Measurements from ENCODE around the gene METTL2A.
"Not testable (repeated sequence)": the region's sequence is repeated elsewhere in the genome, so short reads cannot be mapped to it uniquely, and the experiment has no call there.

Gene METTL2A, protein sequence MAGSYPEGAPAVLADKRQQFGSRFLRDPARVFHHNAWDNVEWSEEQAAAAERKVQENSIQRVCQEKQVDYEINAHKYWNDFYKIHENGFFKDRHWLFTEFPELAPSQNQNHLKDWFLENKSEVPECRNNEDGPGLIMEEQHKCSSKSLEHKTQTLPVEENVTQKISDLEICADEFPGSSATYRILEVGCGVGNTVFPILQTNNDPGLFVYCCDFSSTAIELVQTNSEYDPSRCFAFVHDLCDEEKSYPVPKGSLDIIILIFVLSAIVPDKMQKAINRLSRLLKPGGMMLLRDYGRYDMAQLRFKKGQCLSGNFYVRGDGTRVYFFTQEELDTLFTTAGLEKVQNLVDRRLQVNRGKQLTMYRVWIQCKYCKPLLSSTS

DNA sequence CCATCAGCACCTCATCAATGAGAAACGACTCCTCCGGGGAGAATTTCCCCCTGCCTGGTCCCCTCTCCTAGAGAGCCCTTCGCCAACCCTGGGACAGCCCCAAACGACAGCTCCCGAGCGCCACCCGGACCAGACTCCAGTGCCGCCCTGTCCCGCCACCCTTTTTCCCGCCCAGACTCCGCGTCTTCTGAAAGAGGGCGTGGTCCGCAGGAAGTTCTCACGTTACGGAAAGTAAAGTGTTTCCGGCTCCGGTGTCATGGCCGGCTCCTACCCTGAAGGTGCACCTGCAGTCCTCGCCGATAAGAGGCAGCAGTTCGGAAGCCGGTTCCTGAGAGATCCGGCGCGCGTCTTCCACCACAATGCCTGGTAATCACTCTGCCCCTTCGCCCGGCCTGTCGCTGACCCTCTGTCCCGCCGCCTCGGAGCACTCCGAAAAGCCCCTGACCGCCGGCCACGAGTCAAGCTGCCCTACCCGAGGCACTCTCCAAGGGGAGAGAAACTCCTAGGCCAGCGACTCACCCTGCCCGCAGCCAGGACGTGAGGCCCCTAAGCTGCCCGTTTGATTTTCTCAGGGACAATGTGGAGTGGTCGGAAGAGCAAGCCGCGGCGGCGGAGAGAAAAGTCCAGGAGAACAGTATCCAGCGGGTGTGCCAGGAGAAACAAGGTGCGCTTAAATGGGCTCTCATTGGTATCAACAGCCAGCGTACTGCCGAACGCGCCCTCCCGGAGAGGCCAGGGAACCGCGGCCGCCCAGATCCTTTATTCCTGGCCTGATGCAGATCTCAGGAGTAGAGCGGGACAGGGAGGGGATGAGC, at the start of gene METTL2A:
Gene METTL2A (plus strand): TSS at position 251 of the 815 bp plus-strand sequence. CDS start 6 bp downstream, at position 257.
- DNase-seq = not testable (repeated sequence)

DNA sequence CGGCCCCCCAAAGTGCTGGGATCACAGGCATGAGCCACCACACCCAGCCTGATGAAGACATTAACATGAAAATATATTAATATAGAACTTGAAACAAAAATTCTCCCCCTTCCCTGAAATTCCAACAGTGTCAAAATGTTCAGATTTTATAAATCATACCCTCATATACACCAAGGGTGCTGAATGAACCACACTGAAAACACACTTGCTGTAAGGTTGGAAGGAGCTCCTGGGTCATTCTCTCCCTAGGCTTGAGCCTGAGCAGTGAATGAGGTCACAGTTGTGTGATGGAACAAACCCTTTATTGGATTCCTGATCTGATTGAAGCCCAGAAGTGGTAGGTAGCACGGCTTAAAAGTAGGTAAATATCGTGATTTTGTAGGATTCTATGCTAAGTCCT, 43.4 kb upstream of the METTL2A start, which contains the start of gene EFCAB3:
Gene EFCAB3 (plus strand): TSS at position 301 of the 400 bp plus-strand sequence. CDS start 2,427 bp downstream, outside the sequence.
- DNase-seq = no peak

DNA sequence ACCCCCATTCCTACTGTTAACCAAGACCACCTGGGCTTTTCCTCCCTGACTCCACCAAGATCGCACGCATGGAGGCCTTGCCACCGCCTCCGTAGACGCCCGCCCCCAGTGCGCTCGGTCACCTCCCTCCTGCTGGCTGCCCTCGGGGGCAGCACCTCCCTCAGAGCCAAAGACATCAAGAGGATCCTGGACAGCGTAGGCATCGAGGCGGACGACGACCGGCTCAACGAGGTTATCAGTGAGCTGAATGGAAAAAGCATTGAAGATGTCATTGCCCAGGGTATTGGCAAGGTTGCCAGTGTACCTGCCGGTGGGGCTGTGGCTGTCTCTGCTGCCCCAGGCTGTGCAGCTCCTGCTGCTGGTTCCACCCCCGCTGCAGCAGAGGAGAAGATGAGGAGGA, 42.1 kb upstream of the METTL2A start:
- DNase-seq = no peak

GRCh38 chr17:62388856-62389255, 34.8 kb upstream of the METTL2A start:
- DNase-seq = no peak

GRCh38 chr17:62392908-62393307, 30.8 kb upstream of the METTL2A start:
- no peak for DNase-seq

GRCh38 chr17:62398891-62399290, 24.8 kb upstream of the METTL2A start:
- no peak for DNase-seq

DNA sequence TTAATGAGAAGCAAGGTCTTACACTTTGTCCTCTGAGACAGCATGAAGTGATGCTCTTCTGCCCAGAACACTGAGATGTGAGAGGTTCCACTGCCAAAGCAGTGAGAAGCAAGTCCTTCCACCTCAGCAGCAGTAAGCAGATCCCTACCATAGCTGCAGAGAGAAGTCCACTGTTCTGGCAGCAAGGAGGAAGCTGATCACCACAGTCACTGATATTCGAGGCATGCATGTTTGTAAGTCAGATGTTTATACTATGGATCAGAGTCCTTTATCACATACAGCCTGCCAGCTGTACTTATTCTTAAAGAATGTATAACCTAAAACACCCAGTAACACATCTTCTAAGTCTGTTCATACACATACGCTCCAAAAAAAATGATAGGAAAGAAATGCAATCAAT, 18.2 kb upstream of the METTL2A start:
- DNase-seq = no peak

- DNase-seq = not testable (repeated sequence)
Measured at GRCh38 chr17:62413090-62413489, 10.6 kb upstream of the METTL2A start.

DNA sequence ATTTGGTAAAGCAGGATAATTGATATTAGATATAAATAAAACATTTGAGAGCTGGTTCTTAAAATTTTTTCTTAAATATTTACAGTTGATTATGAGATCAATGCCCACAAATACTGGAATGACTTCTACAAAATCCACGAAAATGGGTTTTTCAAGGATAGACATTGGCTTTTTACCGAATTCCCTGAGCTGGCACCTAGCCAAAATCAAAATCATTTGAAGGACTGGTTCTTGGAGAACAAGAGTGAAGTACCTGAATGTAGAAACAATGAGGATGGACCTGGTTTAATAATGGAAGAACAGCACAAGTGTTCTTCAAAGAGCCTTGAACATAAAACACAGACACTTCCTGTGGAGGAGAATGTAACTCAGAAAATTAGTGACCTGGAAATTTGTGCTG, 2.5 kb downstream of the METTL2A start:
- not testable (repeated sequence) for DNase-seq

GRCh38 chr17:62435251-62435650, 11.6 kb downstream of the METTL2A start:
- DNase-seq = not testable (repeated sequence)

DNA sequence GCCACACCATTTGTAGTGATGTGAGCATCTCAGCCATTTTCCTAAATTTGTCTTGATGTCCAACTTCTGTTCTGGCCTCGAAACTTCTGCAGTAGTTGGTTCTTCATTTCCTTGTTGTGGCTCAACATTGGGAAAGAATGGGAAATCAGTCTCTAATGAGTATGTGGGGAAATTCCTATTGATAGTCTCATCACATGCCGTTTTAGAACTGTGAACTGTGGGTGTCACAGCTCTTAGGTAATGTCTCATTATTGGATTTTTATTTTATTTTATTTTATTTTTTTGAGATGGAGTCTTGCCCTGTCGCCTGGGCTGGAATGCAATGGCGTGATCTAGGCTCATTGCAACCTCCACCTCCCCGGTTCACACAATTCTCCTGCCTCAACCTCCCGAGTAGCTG, 17.5 kb downstream of the METTL2A start:
- not testable (repeated sequence) for DNase-seq

GRCh38 chr17:62444063-62444462, 20.4 kb downstream of the METTL2A start:
- DNase-seq = no peak

- not testable (repeated sequence) for DNase-seq
Measured at GRCh38 chr17:62445791-62446190, 22.1 kb downstream of the METTL2A start.

- DNase-seq = not testable (repeated sequence)
Measured at GRCh38 chr17:62452195-62452594, 28.5 kb downstream of the METTL2A start.

- not testable (repeated sequence) for DNase-seq
Measured at GRCh38 chr17:62453041-62453440, 29.3 kb downstream of the METTL2A start.

DNA sequence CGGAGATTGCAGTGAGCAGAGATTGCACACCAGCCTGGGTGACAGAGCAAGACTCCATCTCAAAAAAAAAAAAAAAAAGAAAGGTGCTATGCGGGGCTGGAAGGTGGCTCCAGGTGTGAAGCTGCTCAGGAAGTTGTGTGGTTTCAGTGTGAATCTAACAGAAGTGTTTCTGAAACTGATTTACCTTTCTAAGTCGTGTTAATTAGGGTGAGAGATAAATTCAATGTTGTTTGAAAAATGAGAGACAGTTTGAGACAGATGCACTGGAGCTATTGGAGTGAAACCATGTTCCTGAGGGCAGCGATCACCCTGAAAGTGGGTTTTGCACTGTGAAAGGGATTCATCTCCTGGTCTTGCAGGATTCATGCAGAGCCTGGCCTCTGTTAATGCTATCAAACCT, 30.0 kb downstream of the METTL2A start:
- DNase-seq = not testable (repeated sequence)

GRCh38 chr17:62454111-62454510, 30.4 kb downstream of the METTL2A start:
- not testable (repeated sequence) for DNase-seq

- no peak for DNase-seq
Measured at GRCh38 chr17:62456016-62456415, 32.3 kb downstream of the METTL2A start.

DNA sequence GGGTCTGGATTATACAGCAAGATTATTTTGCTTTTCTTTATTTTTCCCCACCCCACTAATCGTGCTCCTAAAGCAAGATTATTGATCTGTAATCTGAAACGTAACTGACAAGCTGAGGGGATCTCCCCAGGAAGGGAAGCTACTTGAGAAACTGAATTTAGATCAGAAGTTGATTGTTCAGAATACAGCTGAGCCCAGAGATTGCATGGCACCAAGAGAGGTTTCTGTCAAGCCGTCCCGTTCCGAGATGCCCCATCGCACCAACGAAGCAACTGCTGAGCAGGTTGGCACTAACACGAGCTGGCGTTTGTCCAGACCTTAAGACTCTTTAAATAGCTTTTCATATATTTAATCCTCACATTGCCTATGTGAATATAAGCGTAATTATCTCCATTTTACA, 34.8 kb downstream of the METTL2A start:
- DNase-seq = not testable (repeated sequence)

DNA sequence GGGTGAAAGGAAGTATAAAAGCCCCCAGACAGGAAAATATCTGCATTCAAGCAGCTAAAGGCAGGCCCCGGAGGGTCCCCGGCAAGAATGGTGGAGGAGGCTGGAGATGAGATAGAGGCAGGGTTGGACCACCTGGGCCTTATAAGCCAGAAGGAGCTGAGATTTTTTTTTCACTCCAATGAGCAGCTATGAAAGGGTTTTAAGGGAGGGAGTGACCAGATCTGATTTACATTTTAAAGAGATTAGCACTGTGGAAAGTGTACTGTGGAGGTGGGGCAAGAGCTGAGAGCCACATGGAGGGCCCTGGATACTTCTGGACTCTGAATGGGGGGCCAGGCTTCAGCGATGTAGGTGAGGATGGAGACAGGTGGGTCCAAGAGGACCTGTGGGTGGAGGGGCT, 40.7 kb downstream of the METTL2A start:
- DNase-seq = not testable (repeated sequence)

DNA sequence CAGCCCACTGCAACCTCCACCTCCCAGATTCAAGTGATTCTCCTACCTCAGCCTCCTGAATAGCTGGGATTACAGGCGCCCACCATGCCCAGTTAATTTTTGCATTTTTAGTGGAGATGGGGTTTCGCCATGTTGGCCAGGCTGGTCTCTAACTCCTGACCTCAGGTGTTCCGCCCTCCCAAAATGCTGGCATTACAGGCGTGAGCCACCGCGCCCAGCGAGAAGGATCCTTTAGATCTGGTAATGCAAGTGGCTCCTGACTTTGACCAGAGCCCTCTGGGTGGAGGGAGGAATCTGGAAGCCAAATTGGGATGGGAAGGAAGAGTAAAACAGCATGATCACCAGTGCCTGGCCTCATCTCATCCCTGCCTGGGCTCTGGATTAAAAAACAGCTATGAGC, 41.6 kb downstream of the METTL2A start:
- not testable (repeated sequence) for DNase-seq

DNA sequence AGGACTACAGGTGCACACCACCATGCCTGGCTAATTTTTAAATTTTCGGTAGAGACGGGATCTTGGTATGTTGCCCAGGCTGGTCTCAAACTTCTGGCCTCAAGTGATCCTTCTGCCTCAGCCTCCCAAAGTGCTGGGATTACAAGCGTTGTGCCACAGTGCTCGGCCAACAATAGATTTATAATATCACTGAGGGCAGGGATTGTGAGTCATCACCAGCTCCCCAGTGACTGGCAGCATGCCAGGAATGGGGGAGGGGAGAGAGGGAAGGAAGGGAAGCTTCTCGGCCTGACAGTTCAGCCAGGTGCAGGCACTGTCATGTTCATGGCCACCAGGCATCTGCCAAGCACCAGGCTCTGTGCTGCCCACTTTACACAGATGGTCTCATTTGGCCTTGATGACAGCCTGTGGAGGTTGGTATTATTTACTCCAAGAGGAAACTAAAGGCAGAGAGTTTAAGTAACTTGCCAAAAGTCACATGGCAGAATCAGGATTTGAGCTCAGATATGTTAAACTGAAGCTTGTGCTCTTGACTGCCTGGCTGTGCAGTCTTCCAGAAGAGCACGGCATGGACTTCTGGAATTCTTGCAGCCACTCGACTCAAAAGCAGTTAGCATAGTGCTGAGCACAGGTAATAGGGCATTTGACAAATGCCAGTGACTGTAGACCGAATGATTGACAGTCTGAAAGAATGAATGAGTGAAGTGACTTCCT, 47.1 kb downstream of the METTL2A start:
- not testable (repeated sequence) for DNase-seq

GRCh38 chr17:62471380-62471880, 47.7 kb downstream of the METTL2A start:
- not testable (repeated sequence) for DNase-seq
